Measurements from ENCODE around the gene SHLD1. TPM values are rescaled to one million over a fixed set of nuclear protein-coding genes. Genes with fewer than 3 reads are reported as not detected.

SHLD1 gene
- total and polyA plus RNA-seq, 2 experiments from 2014 or later: 1.4 to 15.0 TPM

DNA sequence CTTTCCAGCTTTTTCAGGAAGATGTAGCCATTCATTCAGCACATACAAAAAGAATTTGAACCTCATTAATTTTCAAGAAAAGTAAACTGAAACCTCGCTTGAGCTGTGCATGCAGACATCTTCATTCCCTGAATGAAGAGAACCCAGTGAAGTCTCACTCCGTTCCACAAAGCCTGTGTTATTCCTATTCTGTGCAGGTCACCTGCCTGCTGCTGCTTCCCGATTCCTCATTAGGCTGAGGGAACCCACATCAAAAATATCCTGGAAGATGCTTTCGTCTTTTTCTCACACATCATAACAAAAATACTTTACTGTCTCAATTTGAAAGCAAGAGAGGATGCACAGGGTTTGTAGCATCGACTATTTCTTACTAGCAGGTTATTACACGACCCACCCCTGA, 160.0 kb downstream of the SHLD1 start:
- Histone ChIP-seq H3K27ac (ENCODE audit: low read depth) (no peak overlapping the region), H2AFZ (peak overlapping the region; percentile 94; the same call in 1 of the 2 replicates), H3F3A (replicated peaks; ENCODE audit: low read depth) (0 out of 2 replicates have a peak, but pooled peaks cover 3% of the 10 kb centered on the region), H3K4me3 (0 out of 2 replicates have a peak overlapping the region, but pooled peaks have one; percentile 59), H4K20me1 (replicated peaks; ENCODE audit: insufficient read depth) (no peaks in the 10 kb centered on the region), H3K9me2 (ENCODE audit: insufficient read depth) (no peaks in the 10 kb centered on the region), H3K4me1 (ENCODE audit: insufficient read depth) (peaks cover 13% of the 10 kb centered on the region; the same call in 1 of the 2 replicates), H3K4me2 (peak overlapping the region; percentile 84; the same call in 1 of the 2 replicates), H3K36me3 (ENCODE audit: insufficient read depth) (no peaks in the 10 kb centered on the region), H3K27me3 (ENCODE audit: insufficient read depth) (peaks cover 8% of the 10 kb centered on the region; the same call in 1 of the 2 replicates), H3K79me2 (replicated peaks; ENCODE audit: insufficient read depth) (no peaks in the 10 kb centered on the region)
- TF ChIP-seq ZNF462 (CRISPR knock-in tag; IDR thresholded peaks at IDR 0.05) (no peak), POLR2AphosphoS5 (IDR thresholded peaks at IDR 0.05; ENCODE audit: low read depth) (no peak), EZH2 (IDR thresholded peaks at IDR 0.05; ENCODE audit: low read depth, unreplicated experiment) (no peak), STAT1 (IDR thresholded peaks at IDR 0.05; ENCODE audit: unreplicated experiment) (no peak), EZH2phosphoT487 (IDR thresholded peaks at IDR 0.05; ENCODE audit: unreplicated experiment) (no peak), CREB1 (CRISPR knock-in tag; IDR thresholded peaks at IDR 0.05; ENCODE audit: low read depth) (no peak), ZNF331 (CRISPR knock-in tag; IDR thresholded peaks at IDR 0.05; ENCODE audit: low read depth) (no peak), CTCF (conservative IDR thresholded peaks at IDR 0.05; ENCODE audit: low read depth in 2 of 2) (no peak), ETS1 (IDR thresholded peaks at IDR 0.05) (no peak), JUNB (IDR thresholded peaks at IDR 0.05; ENCODE audit: unreplicated experiment) (no peak), ZNF114 (CRISPR knock-in tag; IDR thresholded peaks at IDR 0.05) (no peak), NANOG (IDR thresholded peaks at IDR 0.05; ENCODE audit: borderline replicate concordance) (no peak), REST (IDR thresholded peaks at IDR 0.05; ENCODE audit: unreplicated experiment) (no peak)
- Mint-ChIP-seq H3K9me3 (no peaks in the 10 kb centered on the region), H3K4me3 (peak overlapping the region; percentile 80; the same call in 2 of the 3 replicates), H3K27me3 (ENCODE audit: insufficient read depth, low read depth, poor library complexity) (peaks cover 9% of the 10 kb centered on the region), H3K27ac (no peak overlapping the region), H3K36me3 (ENCODE audit: low read depth) (no peaks in the 10 kb centered on the region), H3K4me1 (peaks cover 23% of the 10 kb centered on the region)
- no peak for ATAC-seq
- no peak for DNase-seq (ENCODE audit: low spot score)
